ENCODE results near the gene TTC1. TPM values are rescaled to one million over a fixed set of nuclear protein-coding genes. Genes with fewer than 3 reads are reported as not detected.

Gene TTC1
- total RNA-seq, 6 experiments from 2014 or later: 19.8 to 28.6 (median 24.8) TPM

DNA sequence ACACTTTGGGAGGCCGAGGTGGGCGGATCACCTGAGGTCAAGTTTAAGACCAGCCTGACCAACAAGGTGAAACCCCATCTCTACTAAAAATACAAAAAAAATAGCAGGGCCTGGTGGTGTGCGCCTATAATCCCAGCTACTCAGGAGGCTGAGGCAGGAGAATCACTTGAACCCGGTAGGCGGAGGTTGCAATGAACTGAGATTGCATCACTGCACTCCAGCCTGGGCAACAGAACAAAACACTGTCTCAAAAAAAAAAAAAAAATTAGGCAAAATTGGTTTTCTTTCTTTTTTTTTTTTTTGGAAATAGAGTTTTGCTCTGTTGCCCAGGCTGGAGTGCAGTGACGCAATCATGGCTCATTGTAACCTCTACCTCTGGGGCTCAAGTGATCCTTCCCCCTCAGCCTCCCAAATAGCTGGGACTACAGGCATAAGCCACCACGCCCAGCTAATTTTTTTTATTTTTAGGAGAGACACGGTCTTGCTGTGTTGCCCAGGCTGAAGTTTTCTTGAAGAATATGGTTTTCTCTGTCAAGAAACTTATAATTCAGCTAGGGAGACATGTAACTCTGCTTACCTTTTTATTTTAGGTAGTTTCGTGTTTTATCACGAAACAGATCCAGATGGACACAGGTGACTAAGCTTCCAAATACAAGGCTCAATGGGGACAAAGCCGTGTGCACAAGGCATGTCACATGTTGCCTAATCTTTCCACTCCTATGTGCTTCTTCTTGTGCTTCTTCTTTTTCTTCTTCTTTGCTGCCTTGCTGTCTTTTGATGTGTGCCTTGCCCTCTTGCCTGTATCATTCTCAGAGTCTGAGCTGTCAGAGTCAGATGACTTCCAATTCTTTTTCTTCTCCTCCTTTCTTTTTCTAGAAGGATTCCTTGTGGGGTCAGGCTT lies 14.3 kb downstream of the TTC1 start:
- TF ChIP-seq, protein P1, sequence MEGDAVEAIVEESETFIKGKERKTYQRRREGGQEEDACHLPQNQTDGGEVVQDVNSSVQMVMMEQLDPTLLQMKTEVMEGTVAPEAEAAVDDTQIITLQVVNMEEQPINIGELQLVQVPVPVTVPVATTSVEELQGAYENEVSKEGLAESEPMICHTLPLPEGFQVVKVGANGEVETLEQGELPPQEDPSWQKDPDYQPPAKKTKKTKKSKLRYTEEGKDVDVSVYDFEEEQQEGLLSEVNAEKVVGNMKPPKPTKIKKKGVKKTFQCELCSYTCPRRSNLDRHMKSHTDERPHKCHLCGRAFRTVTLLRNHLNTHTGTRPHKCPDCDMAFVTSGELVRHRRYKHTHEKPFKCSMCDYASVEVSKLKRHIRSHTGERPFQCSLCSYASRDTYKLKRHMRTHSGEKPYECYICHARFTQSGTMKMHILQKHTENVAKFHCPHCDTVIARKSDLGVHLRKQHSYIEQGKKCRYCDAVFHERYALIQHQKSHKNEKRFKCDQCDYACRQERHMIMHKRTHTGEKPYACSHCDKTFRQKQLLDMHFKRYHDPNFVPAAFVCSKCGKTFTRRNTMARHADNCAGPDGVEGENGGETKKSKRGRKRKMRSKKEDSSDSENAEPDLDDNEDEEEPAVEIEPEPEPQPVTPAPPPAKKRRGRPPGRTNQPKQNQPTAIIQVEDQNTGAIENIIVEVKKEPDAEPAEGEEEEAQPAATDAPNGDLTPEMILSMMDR (IDR thresholded peaks at IDR 0.05): no peak
- TF ChIP-seq POLR2A (IDR thresholded peaks at IDR 0.05): no peak
- intact Hi-C loops (cut with DNase I): loop anchor here in 1 of 2 donors (10.0 kb wide), 1 partner anchor 322 kb away; no protein-coding TSS in a partner anchor
- Histone ChIP-seq H3K4me1 (peaks cover 0 to 22% (median 3%) of the 10 kb centered on the region in 4 donors), H3K4me3 (no peak overlapping the region), H3K27ac (no peak overlapping the region), H3K27me3 (no peaks in the 10 kb centered on the region), H3K9me3 (no peaks in the 10 kb centered on the region), H3K36me3 (peaks cover 0 to 4% (median 0%) of the 10 kb centered on the region in 4 donors)
- ATAC-seq (no peak), DNase-seq (no peak)
- 77% methylated on average over 8 of the region's 11 CpGs for WGBS (ENCODE audit: insufficient coverage, low coverage, low lambda C conversion rate, missing lambda C conversion rate)

DNA sequence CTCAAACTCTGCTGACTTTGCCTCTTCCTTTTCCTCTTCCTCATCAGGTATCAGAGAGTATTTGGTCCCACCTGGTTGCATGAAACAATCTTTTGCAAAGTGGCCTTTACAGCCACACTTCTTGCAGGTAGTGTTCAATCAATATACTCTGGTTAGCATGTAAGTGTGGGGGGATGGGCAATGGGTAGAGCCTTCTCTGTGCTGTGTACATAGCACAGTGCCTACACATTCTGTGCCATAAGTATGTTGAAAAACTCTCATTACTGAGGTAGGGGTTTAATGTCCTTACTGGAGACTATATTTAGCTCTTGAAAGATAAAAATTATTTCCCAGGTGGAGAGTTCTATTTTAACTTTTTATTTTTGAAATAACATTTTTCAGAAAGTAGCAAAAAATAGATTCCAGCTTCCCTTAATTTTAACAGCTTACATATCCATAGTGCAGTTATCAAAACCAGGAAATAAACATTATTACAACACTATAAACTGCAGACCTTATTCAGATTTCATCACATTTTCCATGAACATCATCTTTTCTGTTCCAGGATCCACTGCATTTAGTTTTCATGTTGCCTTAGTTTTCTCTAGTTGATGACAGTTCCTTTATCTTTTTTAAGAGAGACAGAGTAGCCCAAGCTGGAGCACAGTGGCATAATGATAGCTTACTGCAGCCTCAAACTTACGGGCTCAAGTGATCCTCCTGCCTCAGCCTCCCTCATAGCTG lies 15.1 kb downstream of the TTC1 start:
- no peak overlapping the region for H3K4me3 ChIP-seq
- intact Hi-C loops (cut with DNase I): loop anchor here in 1 of 2 donors (10.0 kb wide), 1 partner anchor 321 kb away; no protein-coding TSS in a partner anchor
- peak in 1 of 4 donors; percentile 9 for ATAC-seq
- H3K27me3 ChIP-seq: no peaks in the 10 kb centered on the region
- TF ChIP-seq, protein P1 (IDR thresholded peaks at IDR 0.05): no peak
- TF ChIP-seq POLR2A (IDR thresholded peaks at IDR 0.05): no peak
- no peak for DNase-seq
- H3K4me1 ChIP-seq: peaks cover 0 to 22% (median 3%) of the 10 kb centered on the region in 4 donors
- no peak overlapping the region for H3K27ac ChIP-seq
- peaks cover 0 to 4% (median 0%) of the 10 kb centered on the region in 4 donors for H3K36me3 ChIP-seq
- no peaks in the 10 kb centered on the region for H3K9me3 ChIP-seq
- WGBS (ENCODE audit: insufficient coverage, low coverage, low lambda C conversion rate, missing lambda C conversion rate): 93% methylated on average over 1 of the region's 1 CpG

DNA sequence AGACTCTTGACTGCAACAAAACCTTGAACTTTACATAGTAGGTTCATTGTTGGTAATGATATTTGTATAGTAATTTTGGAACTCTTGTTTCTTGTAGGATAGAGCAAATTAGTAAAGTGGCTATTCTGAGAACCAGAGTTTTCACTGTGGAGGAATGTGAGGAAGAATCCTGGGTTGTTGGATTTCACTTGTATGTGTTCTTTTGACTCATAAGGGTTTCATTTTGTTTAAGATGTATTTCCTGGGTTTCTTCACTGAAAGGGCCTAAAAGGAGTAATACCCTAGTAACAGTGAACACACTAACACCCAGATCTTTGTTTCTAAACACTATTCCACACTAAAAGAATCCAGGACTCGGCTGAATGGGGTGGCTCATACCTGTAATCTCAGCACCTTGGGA lies 20.1 kb downstream of the TTC1 start:
- Histone ChIP-seq H3K4me1 (peaks cover 0 to 3% (median under 1%) of the 10 kb centered on the region in 4 donors), H3K36me3 (peaks cover 0 to 4% (median 0%) of the 10 kb centered on the region in 4 donors), H3K4me3 (no peak overlapping the region), H3K27me3 (no peaks in the 10 kb centered on the region), H3K27ac (no peak overlapping the region), H3K9me3 (no peaks in the 10 kb centered on the region)
- intact Hi-C loops (cut with DNase I): loop anchor here in 1 of 2 donors (10.0 kb wide), 1 partner anchor 316 kb away; no protein-coding TSS in a partner anchor
- ATAC-seq (no peak), DNase-seq (no peak)
- no peak for TF ChIP-seq POLR2A (IDR thresholded peaks at IDR 0.05)
- TF ChIP-seq, protein P1 (IDR thresholded peaks at IDR 0.05): no peak
- 92% methylated on average over 1 of the region's 1 CpG for WGBS (ENCODE audit: insufficient coverage, low coverage, low lambda C conversion rate, missing lambda C conversion rate)

DNA sequence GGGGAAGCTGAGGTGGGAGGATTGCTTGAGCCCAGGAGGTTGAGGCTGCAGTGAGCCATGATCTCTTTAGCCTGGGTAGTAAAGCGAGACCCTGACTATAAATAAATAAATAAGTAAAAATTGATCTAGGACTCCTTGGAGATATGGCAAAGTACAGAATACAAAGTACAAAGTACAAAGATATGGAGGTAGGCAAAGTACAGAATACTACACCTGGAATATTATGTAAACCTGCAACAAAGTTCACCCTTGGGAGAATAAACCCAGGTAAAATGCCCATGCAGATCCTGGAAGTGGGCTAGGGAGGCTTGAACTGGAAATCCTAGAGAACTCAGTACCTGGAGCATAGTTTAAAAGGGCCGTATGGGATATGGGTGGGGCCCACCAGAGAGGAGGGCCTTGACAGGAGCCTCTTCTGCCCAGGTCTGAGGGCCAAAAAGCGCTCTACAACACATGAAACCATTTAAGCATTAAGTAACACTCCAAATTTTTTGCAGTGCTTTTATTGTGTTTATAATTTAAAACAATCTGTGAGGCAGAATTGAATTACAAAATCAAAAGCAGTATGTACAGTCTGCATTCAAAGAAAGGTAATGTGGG lies 20.7 kb downstream of the TTC1 start:
- H3K36me3 ChIP-seq: peaks cover 0 to 4% (median 0%) of the 10 kb centered on the region in 4 donors
- TF ChIP-seq, protein P1 (IDR thresholded peaks at IDR 0.05): no peak
- TF ChIP-seq POLR2A (IDR thresholded peaks at IDR 0.05): no peak
- H3K9me3 ChIP-seq: no peaks in the 10 kb centered on the region
- H3K27me3 ChIP-seq: no peaks in the 10 kb centered on the region
- no peak overlapping the region for H3K4me3 ChIP-seq
- intact Hi-C loops (cut with DNase I): loop anchor here in 1 of 2 donors (10.0 kb wide), 1 partner anchor 315 kb away; no protein-coding TSS in a partner anchor
- ATAC-seq (peak in 1 of 4 donors; percentile 16), DNase-seq (no peak)
- H3K27ac ChIP-seq: no peak overlapping the region
- WGBS (ENCODE audit: insufficient coverage, low coverage, low lambda C conversion rate, missing lambda C conversion rate): 75% methylated on average over 3 of the region's 3 CpGs
- H3K4me1 ChIP-seq: peaks cover 0 to 3% (median 0%) of the 10 kb centered on the region in 4 donors

All from right lobe of liver (tissue), 6 donors.